ENCODE results near the gene PLCB4. TPM values are rescaled to one million over a fixed set of nuclear protein-coding genes. Genes with fewer than 3 reads are reported as not detected.

Gene PLCB4
- total RNA-seq, 1 experiment from 2014 or later: not detected

- H4K20me1 ChIP-seq (ENCODE audit: insufficient read depth, low read depth, low read length): no peaks in the 10 kb centered on the region
- H3K27me3 ChIP-seq (ENCODE audit: low read length): 0 out of 2 replicates have a peak, but pooled peaks cover 3% of the 10 kb centered on the region
- no peak for DNase-seq
- no peaks in the 10 kb centered on the region for H3K9me3 ChIP-seq (ENCODE audit: low read length)
- H3K9me2 ChIP-seq (replicated peaks; ENCODE audit: insufficient read depth, low read length): no peaks in the 10 kb centered on the region
- H3K36me3 ChIP-seq (ENCODE audit: insufficient read depth, low read length): no peaks in the 10 kb centered on the region
- H3K4me1 ChIP-seq (ENCODE audit: low read length): no peaks in the 10 kb centered on the region
- H2AFZ ChIP-seq (ENCODE audit: low read length): no peak overlapping the region
- H3K4me3 ChIP-seq (ENCODE audit: low read length): no peak overlapping the region
- H3K9ac ChIP-seq (ENCODE audit: low read length): no peak overlapping the region
- no peak overlapping the region for H3K27ac ChIP-seq (ENCODE audit: low read length)
- H3K4me2 ChIP-seq (ENCODE audit: low read depth, low read length, poor library complexity, severe bottlenecking): no peak overlapping the region
- no peaks in the 10 kb centered on the region for H3K79me2 ChIP-seq (ENCODE audit: low read length)
Measured at GRCh38 chr20:9349249-9349648, 280.4 kb downstream of the PLCB4 start.

DNA sequence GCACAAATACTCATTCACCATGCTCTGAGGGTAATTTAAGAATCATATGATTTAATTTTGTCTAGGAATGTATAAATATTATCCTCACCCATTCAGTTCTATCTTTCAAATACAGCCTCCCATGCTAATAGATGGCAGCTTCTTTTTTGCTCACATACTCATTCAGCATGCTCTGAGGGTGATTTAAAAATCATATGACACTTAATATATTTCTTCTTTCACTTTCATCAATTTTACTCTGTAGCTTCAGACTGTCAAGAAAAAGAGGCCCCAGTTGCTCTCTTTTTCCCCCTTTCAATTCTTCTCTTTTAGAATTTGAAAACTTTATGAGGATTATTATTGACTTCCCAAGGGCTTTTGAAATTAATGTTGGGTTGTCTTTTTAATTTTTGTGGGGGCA is 283.9 kb downstream of the PLCB4 start:
- H3K4me1 ChIP-seq (ENCODE audit: low read length): no peaks in the 10 kb centered on the region
- no peak overlapping the region for H3K9ac ChIP-seq (ENCODE audit: low read length)
- H3K9me3 ChIP-seq (ENCODE audit: low read length): no peaks in the 10 kb centered on the region
- no peaks in the 10 kb centered on the region for H3K9me2 ChIP-seq (replicated peaks; ENCODE audit: insufficient read depth, low read length)
- no peak overlapping the region for H3K4me2 ChIP-seq (ENCODE audit: low read depth, low read length, poor library complexity, severe bottlenecking)
- H3K79me2 ChIP-seq (ENCODE audit: low read length): no peaks in the 10 kb centered on the region
- no peak overlapping the region for H3K27ac ChIP-seq (ENCODE audit: low read length)
- no peak for DNase-seq
- H2AFZ ChIP-seq (ENCODE audit: low read length): no peak overlapping the region
- H3K4me3 ChIP-seq (ENCODE audit: low read length): no peak overlapping the region
- H3K36me3 ChIP-seq (ENCODE audit: insufficient read depth, low read length): no peaks in the 10 kb centered on the region
- H4K20me1 ChIP-seq (ENCODE audit: insufficient read depth, low read depth, low read length): no peaks in the 10 kb centered on the region
- no peaks in the 10 kb centered on the region for H3K27me3 ChIP-seq (ENCODE audit: low read length)

DNA sequence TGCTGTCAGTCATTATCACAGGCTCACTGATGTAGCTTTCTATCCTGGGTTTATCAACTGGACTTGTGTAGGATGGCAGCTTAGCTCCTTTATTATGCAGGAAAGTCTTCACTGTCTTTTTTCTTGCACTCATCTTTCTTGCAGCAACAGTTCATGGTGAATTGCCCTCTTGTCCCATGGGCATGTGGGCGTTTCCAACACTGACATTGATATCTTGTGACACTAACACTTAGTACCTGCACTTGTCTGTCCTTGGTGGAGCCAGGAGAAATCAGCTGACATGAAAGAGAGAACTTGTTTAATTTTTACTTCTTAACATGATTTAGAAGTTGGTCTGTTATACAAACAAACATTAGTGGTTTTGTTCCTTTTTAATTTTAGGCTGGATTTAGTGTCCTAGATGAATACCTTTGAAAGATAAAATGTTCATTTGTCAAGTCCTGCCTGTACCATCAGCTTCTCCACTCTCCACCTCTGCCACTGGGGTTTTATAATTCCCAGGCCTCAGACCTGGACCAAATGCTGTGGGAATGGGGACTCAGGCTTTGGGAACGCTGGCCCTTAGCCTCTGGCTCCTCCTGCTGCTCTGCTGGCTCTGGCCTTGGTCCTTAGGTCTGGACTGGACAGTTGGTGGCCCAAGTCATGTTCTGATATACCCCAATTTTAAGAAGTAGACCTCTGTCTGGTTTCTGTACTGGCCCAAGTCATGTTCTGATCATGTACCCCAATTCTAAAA is 284.5 kb downstream of the PLCB4 start:
- Histone ChIP-seq H3K27ac (ENCODE audit: low read length) (no peak overlapping the region), H3K36me3 (ENCODE audit: insufficient read depth, low read length) (no peaks in the 10 kb centered on the region), H3K4me3 (ENCODE audit: low read length) (no peak overlapping the region), H3K9me3 (ENCODE audit: low read length) (no peaks in the 10 kb centered on the region), H3K27me3 (ENCODE audit: low read length) (no peaks in the 10 kb centered on the region), H3K4me2 (ENCODE audit: low read depth, low read length, poor library complexity, severe bottlenecking) (no peak overlapping the region), H3K79me2 (ENCODE audit: low read length) (no peaks in the 10 kb centered on the region), H4K20me1 (ENCODE audit: insufficient read depth, low read depth, low read length) (no peaks in the 10 kb centered on the region), H3K4me1 (ENCODE audit: low read length) (no peaks in the 10 kb centered on the region), H3K9me2 (replicated peaks; ENCODE audit: insufficient read depth, low read length) (no peaks in the 10 kb centered on the region), H2AFZ (ENCODE audit: low read length) (no peak overlapping the region), H3K9ac (ENCODE audit: low read length) (no peak overlapping the region)
- no peak for DNase-seq

DNA sequence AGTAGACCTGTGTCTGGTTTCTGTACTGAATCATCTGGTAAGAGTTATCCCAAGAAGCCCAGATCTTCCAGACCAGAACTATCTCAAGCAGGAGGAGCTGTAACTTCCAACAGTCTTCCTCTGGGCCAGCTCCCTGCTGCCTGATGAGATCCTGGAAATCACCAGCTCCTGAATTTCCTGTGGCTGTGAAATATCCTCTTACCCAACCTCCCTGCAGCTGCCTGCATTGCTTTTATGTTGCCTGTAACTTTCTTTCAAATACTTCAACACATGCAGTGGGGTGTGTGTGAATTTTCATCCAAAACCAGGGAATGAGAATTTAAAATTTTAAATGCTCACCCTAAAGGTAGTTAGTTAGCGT is 285.0 kb downstream of the PLCB4 start:
- Histone ChIP-seq H3K9me2 (replicated peaks; ENCODE audit: insufficient read depth, low read length) (no peaks in the 10 kb centered on the region), H3K9ac (ENCODE audit: low read length) (no peak overlapping the region), H3K36me3 (ENCODE audit: insufficient read depth, low read length) (no peaks in the 10 kb centered on the region), H4K20me1 (ENCODE audit: insufficient read depth, low read depth, low read length) (no peaks in the 10 kb centered on the region), H3K4me3 (ENCODE audit: low read length) (no peak overlapping the region), H3K4me2 (ENCODE audit: low read depth, low read length, poor library complexity, severe bottlenecking) (no peak overlapping the region), H3K9me3 (ENCODE audit: low read length) (no peaks in the 10 kb centered on the region), H2AFZ (ENCODE audit: low read length) (no peak overlapping the region), H3K79me2 (ENCODE audit: low read length) (no peaks in the 10 kb centered on the region), H3K27ac (ENCODE audit: low read length) (no peak overlapping the region), H3K4me1 (ENCODE audit: low read length) (no peaks in the 10 kb centered on the region), H3K27me3 (ENCODE audit: low read length) (no peaks in the 10 kb centered on the region)
- DNase-seq: no peak

GRCh38 chr20:9354579-9354978 is 285.7 kb downstream of the PLCB4 start:
- Histone ChIP-seq H4K20me1 (ENCODE audit: insufficient read depth, low read depth, low read length) (no peaks in the 10 kb centered on the region), H3K36me3 (ENCODE audit: insufficient read depth, low read length) (no peaks in the 10 kb centered on the region), H3K9me2 (replicated peaks; ENCODE audit: insufficient read depth, low read length) (no peaks in the 10 kb centered on the region), H3K79me2 (ENCODE audit: low read length) (no peaks in the 10 kb centered on the region), H3K9ac (ENCODE audit: low read length) (no peak overlapping the region), H3K9me3 (ENCODE audit: low read length) (no peaks in the 10 kb centered on the region), H3K27me3 (ENCODE audit: low read length) (no peaks in the 10 kb centered on the region), H3K27ac (ENCODE audit: low read length) (no peak overlapping the region), H3K4me1 (ENCODE audit: low read length) (no peaks in the 10 kb centered on the region), H3K4me3 (ENCODE audit: low read length) (no peak overlapping the region), H3K4me2 (ENCODE audit: low read depth, low read length, poor library complexity, severe bottlenecking) (no peak overlapping the region), H2AFZ (ENCODE audit: low read length) (no peak overlapping the region)
- no peak for DNase-seq

GRCh38 chr20:9358001-9358400 is 289.1 kb downstream of the PLCB4 start:
- H3K79me2 ChIP-seq (ENCODE audit: low read length): no peaks in the 10 kb centered on the region
- H3K27me3 ChIP-seq (ENCODE audit: low read length): no peaks in the 10 kb centered on the region
- H3K9ac ChIP-seq (ENCODE audit: low read length): no peak overlapping the region
- no peaks in the 10 kb centered on the region for H3K36me3 ChIP-seq (ENCODE audit: insufficient read depth, low read length)
- no peak overlapping the region for H3K4me2 ChIP-seq (ENCODE audit: low read depth, low read length, poor library complexity, severe bottlenecking)
- DNase-seq: no peak
- no peaks in the 10 kb centered on the region for H4K20me1 ChIP-seq (ENCODE audit: insufficient read depth, low read depth, low read length)
- no peak overlapping the region for H3K27ac ChIP-seq (ENCODE audit: low read length)
- no peaks in the 10 kb centered on the region for H3K4me1 ChIP-seq (ENCODE audit: low read length)
- H3K4me3 ChIP-seq (ENCODE audit: low read length): no peak overlapping the region
- no peaks in the 10 kb centered on the region for H3K9me2 ChIP-seq (replicated peaks; ENCODE audit: insufficient read depth, low read length)
- H3K9me3 ChIP-seq (ENCODE audit: low read length): no peaks in the 10 kb centered on the region
- no peak overlapping the region for H2AFZ ChIP-seq (ENCODE audit: low read length)

DNA sequence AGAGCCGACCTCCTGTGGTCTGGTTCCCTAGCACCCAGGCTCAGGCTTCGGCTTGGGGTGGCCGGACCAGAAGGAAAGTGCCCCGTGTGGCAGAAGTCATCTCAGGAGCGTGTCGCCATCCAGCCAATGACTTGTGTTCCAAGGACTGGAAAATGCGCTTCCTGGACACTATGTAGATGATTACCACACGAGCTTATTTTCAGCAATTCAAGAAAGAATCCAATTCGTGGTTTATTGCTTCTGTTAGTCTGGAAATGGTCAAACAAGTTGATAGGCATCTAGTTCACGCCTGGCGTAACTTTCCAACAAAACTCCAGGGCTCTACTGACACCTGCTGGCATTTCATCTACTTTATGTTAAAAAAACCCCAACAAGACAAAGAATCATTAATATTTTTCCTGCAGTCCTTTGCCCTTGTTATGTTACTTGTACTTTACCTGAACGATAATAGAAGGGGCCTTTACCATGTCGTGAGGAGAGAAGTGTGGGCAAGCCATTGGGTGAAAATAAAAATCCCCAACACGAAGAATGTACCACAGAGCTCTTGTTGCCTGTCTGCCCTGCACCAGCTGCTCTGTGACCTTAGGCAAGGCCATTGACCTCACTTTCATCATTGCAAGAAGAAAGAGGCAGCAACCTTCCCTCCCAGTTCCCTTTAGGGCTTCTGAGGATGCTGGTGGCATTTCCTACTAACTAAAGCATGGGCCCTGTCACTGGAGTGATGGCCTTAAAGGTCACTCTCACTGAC is 290.8 kb downstream of the PLCB4 start:
- no peaks in the 10 kb centered on the region for H3K79me2 ChIP-seq (ENCODE audit: low read length)
- no peaks in the 10 kb centered on the region for H4K20me1 ChIP-seq (ENCODE audit: insufficient read depth, low read depth, low read length)
- H3K27me3 ChIP-seq (ENCODE audit: low read length): no peaks in the 10 kb centered on the region
- H3K4me3 ChIP-seq (ENCODE audit: low read length): no peak overlapping the region
- H3K4me1 ChIP-seq (ENCODE audit: low read length): no peaks in the 10 kb centered on the region
- no peaks in the 10 kb centered on the region for H3K9me3 ChIP-seq (ENCODE audit: low read length)
- peak; percentile 65 for DNase-seq
- H3K36me3 ChIP-seq (ENCODE audit: insufficient read depth, low read length): no peaks in the 10 kb centered on the region
- H3K9me2 ChIP-seq (replicated peaks; ENCODE audit: insufficient read depth, low read length): no peaks in the 10 kb centered on the region
- H3K9ac ChIP-seq (ENCODE audit: low read length): no peak overlapping the region
- H2AFZ ChIP-seq (ENCODE audit: low read length): no peak overlapping the region
- no peak overlapping the region for H3K4me2 ChIP-seq (ENCODE audit: low read depth, low read length, poor library complexity, severe bottlenecking)
- H3K27ac ChIP-seq (ENCODE audit: low read length): no peak overlapping the region

DNA sequence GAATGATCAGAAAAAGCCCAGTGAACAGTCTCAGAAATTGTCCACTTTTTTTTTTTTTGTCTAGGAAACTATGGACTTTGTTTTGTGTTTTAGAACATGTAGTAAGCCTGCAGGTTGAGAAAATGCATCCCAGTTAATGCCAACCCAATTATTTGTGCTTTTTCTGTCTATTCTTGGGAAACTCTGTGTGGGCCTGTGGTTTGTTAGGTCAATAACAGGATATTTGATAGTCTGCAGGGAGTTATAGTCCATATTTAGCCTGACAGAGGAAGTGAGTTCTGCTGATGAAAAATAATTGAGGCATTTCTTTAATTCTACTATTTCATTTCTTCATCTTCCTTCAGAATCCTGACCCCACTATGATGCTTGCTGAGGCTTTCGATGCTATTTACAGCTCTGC is 291.5 kb downstream of the PLCB4 start:
- H3K4me2 ChIP-seq (ENCODE audit: low read depth, low read length, poor library complexity, severe bottlenecking): no peak overlapping the region
- no peaks in the 10 kb centered on the region for H3K4me1 ChIP-seq (ENCODE audit: low read length)
- H3K79me2 ChIP-seq (ENCODE audit: low read length): no peaks in the 10 kb centered on the region
- no peaks in the 10 kb centered on the region for H3K9me2 ChIP-seq (replicated peaks; ENCODE audit: insufficient read depth, low read length)
- no peaks in the 10 kb centered on the region for H4K20me1 ChIP-seq (ENCODE audit: insufficient read depth, low read depth, low read length)
- DNase-seq: no peak
- H2AFZ ChIP-seq (ENCODE audit: low read length): no peak overlapping the region
- no peaks in the 10 kb centered on the region for H3K27me3 ChIP-seq (ENCODE audit: low read length)
- H3K4me3 ChIP-seq (ENCODE audit: low read length): no peak overlapping the region
- H3K27ac ChIP-seq (ENCODE audit: low read length): no peak overlapping the region
- H3K9me3 ChIP-seq (ENCODE audit: low read length): no peaks in the 10 kb centered on the region
- no peak overlapping the region for H3K9ac ChIP-seq (ENCODE audit: low read length)
- H3K36me3 ChIP-seq (ENCODE audit: insufficient read depth, low read length): no peaks in the 10 kb centered on the region

Data from Karpas-422 (cell line).